Activated T-cell treated with anti-CD3 and anti-CD28 coated beads, Interleukin-2, amount 50 U/mL, for 24 hours (primary cell): Measurements from ENCODE around the gene MYEOV.

Source experiments
- DNase-seq: peaks from one replicate; pipeline ENCODE4 v3.0.0-alpha.2; 2020
- H3K27ac Mint-ChIP-seq: 2 replicates; pipeline ENCODE4 v1.8.0; 2020; ENCODE audit warnings: mild to moderate bottlenecking, mixed read lengths
- H3K27me3 Mint-ChIP-seq: 2 replicates; pipeline ENCODE4 v1.8.0; 2020; ENCODE audit warnings: mixed read lengths
- H3K36me3 Mint-ChIP-seq: 2 replicates; pipeline ENCODE4 v1.8.0; 2020; ENCODE audit warnings: low read depth, mixed read lengths
- H3K4me1 Mint-ChIP-seq: 2 replicates; pipeline ENCODE4 v1.8.0; 2020; ENCODE audit warnings: low read depth, mixed read lengths
- H3K4me3 Mint-ChIP-seq: 2 replicates; pipeline ENCODE4 v1.8.0; 2020; ENCODE audit warnings: mild to moderate bottlenecking, moderate library complexity, mixed read lengths
- H3K9me3 Mint-ChIP-seq: 2 replicates; pipeline ENCODE4 v1.8.0; 2020; ENCODE audit warnings: mixed read lengths

The MYEOV gene

GRCh38 chr11:69300120-69301060 is 6.4 kb downstream of the MYEOV start:
- H3K27me3 Mint-ChIP-seq: peaks cover 6% of the 10 kb centered on the region
- H3K27ac Mint-ChIP-seq: no peak overlapping the region
- no peak overlapping the region for H3K4me3 Mint-ChIP-seq
- DNase-seq: no peak
- peaks cover 62% of the 10 kb centered on the region for H3K4me1 Mint-ChIP-seq
- H3K9me3 Mint-ChIP-seq: no peaks in the 10 kb centered on the region
- H3K36me3 Mint-ChIP-seq: no peaks in the 10 kb centered on the region

DNA sequence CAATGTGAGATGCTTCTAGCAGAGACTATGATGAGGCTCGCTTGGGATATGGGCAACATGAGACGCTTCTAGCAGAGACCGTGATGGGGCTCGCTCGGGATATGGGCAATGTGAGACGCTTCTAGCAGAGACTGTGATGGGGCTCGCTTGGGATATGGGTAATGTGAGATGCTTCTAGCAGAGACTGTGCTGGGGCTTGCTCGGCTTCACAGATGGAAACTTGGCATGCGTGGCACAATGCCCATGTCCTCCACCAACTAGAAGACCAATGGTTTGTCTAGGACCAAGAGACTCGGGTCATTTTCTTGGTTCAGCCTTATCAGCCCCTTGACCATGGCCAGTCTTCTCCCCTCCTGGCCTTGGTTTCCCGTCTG is 7.1 kb downstream of the MYEOV start:
- Mint-ChIP-seq H3K4me1 (peaks cover 55% of the 10 kb centered on the region), H3K27me3 (peaks cover 6% of the 10 kb centered on the region), H3K36me3 (no peaks in the 10 kb centered on the region), H3K9me3 (no peaks in the 10 kb centered on the region), H3K4me3 (no peak overlapping the region), H3K27ac (no peak overlapping the region)
- DNase-seq: no peak

- peak overlapping the region; percentile 9 for H3K27ac Mint-ChIP-seq
- H3K4me1 Mint-ChIP-seq: peaks cover 49% of the 10 kb centered on the region
- H3K9me3 Mint-ChIP-seq: no peaks in the 10 kb centered on the region
- H3K27me3 Mint-ChIP-seq: peaks cover 6% of the 10 kb centered on the region
- H3K4me3 Mint-ChIP-seq: no peak overlapping the region
- DNase-seq: peak; percentile 65
- no peaks in the 10 kb centered on the region for H3K36me3 Mint-ChIP-seq
Measured at GRCh38 chr11:69301455-69302401, 7.8 kb downstream of the MYEOV start.

- DNase-seq: no peak
- Mint-ChIP-seq H3K4me3 (no peak overlapping the region), H3K36me3 (no peaks in the 10 kb centered on the region), H3K27ac (no peak overlapping the region), H3K9me3 (no peaks in the 10 kb centered on the region), H3K27me3 (peaks cover 6% of the 10 kb centered on the region), H3K4me1 (peaks cover 41% of the 10 kb centered on the region)
Measured at GRCh38 chr11:69302447-69303020, 8.6 kb downstream of the MYEOV start.

DNA sequence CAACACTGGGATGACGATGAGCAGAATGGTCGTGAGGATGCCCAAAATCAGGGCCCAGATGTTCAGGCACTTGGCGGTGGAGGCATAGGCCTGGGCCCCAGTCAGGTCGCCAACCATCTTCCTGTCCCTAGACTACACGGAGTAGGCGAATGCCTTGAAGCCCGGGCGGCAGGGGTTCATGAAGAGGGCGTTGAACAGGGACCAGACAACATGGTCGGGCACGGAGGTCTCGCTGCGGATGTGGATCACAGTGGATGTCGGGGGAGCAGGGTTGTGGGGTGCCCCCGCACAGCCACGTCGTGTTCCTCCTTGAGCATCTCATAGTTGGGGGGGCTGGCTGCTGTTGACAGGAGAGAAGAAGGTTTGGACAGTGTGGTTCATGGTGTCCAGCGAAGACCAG is 9.5 kb downstream of the MYEOV start:
- Mint-ChIP-seq H3K27ac (no peak overlapping the region), H3K4me1 (peaks cover 32% of the 10 kb centered on the region), H3K36me3 (no peaks in the 10 kb centered on the region), H3K27me3 (peaks cover 6% of the 10 kb centered on the region), H3K9me3 (no peaks in the 10 kb centered on the region), H3K4me3 (no peak overlapping the region)
- DNase-seq: no peak

DNA sequence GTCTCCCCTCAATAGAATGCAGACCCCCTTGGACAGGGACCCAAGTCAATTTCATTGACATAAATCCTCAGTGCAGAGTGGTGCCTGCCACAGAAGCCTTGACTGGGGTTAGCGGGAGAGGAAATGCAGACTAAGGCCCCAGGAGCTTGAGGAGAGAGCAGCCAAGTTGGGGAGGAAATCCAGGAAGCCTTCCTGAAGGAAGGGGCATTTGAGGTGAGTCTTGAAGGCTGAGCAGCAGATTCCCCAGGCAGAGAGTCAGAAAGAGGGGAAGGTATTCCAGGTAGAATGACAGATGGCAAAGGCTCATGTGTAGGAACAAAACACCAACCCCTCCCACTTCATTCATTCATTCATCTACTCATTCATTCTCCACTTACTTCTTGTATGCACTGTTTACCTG is 10.3 kb downstream of the MYEOV start:
- H3K4me3 Mint-ChIP-seq: no peak overlapping the region
- no peak overlapping the region for H3K27ac Mint-ChIP-seq
- H3K9me3 Mint-ChIP-seq: no peaks in the 10 kb centered on the region
- DNase-seq: no peak
- peaks cover 25% of the 10 kb centered on the region for H3K4me1 Mint-ChIP-seq
- peaks cover 4% of the 10 kb centered on the region for H3K27me3 Mint-ChIP-seq
- H3K36me3 Mint-ChIP-seq: no peaks in the 10 kb centered on the region

DNA sequence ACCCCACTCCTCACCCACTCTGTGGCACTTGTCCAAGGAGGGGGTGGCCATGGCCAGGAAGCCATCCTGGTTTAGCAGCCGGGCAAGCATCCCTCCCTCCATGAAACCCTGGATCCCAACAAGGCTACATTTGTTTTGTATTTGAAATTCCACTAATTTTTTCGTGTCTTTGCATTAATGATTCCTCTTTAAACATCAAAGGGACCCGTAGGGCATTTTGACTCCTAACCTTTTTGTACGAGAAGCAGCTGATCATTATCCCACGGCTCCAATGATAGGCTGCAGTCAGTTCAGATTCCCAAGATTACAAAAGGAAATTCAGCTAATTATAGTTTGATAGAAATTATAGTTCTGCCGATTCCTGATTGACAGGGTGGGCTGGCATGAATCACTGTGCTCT is 10.7 kb downstream of the MYEOV start:
- no peak for DNase-seq
- Mint-ChIP-seq H3K27me3 (no peaks in the 10 kb centered on the region), H3K27ac (no peak overlapping the region), H3K4me3 (no peak overlapping the region), H3K4me1 (peaks cover 24% of the 10 kb centered on the region), H3K36me3 (no peaks in the 10 kb centered on the region), H3K9me3 (no peaks in the 10 kb centered on the region)

DNA sequence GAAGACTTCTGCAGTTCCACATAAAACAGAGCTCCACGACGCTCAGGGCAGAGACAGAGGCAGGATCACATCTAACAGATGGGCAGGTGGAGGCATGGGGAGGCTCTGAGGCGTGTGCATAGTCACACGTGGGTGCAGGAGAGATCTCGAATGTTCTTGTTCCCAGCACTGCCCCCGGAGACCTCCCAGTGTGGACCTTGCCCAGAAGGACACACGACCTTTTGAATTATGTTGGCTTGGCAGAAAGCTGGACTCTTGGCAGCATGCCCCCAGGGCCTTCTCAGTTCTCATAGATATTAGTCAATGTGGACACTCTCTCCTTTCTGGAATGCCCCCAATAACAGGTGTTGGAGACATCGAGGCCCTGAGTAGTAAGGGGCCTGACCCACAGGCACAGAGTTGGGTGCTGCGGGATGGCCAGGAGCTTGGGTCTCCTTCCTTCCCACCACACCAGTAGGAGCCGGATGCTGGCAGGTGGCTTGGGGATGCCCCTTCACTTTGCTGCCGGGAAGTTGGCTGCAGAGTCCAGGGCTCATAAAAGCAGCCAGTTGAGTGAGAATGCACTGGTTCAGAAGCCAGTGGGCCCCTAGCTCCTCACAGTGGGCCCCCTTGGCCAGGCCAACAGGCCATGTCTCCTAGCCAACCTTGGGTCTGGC is 12.1 kb downstream of the MYEOV start:
- DNase-seq: no peak
- Mint-ChIP-seq H3K27me3 (no peaks in the 10 kb centered on the region), H3K36me3 (no peaks in the 10 kb centered on the region), H3K4me1 (peaks cover 28% of the 10 kb centered on the region), H3K9me3 (no peaks in the 10 kb centered on the region), H3K4me3 (no peak overlapping the region), H3K27ac (no peak overlapping the region)

GRCh38 chr11:69306821-69307220 is 12.9 kb downstream of the MYEOV start:
- no peak for DNase-seq
- Mint-ChIP-seq H3K9me3 (no peaks in the 10 kb centered on the region), H3K36me3 (no peaks in the 10 kb centered on the region), H3K4me3 (no peak overlapping the region), H3K4me1 (peaks cover 28% of the 10 kb centered on the region), H3K27me3 (no peaks in the 10 kb centered on the region), H3K27ac (no peak overlapping the region)

GRCh38 chr11:69307421-69307820 is 13.5 kb downstream of the MYEOV start:
- Mint-ChIP-seq H3K27ac (no peak overlapping the region), H3K27me3 (no peaks in the 10 kb centered on the region), H3K36me3 (no peaks in the 10 kb centered on the region), H3K9me3 (no peaks in the 10 kb centered on the region), H3K4me3 (no peak overlapping the region), H3K4me1 (peaks cover 28% of the 10 kb centered on the region)
- no peak for DNase-seq

GRCh38 chr11:69307871-69308431 is 14.0 kb downstream of the MYEOV start:
- Mint-ChIP-seq H3K27me3 (no peaks in the 10 kb centered on the region), H3K36me3 (no peaks in the 10 kb centered on the region), H3K4me1 (peaks cover 31% of the 10 kb centered on the region), H3K27ac (no peak overlapping the region), H3K4me3 (no peak overlapping the region), H3K9me3 (no peaks in the 10 kb centered on the region)
- DNase-seq: no peak

DNA sequence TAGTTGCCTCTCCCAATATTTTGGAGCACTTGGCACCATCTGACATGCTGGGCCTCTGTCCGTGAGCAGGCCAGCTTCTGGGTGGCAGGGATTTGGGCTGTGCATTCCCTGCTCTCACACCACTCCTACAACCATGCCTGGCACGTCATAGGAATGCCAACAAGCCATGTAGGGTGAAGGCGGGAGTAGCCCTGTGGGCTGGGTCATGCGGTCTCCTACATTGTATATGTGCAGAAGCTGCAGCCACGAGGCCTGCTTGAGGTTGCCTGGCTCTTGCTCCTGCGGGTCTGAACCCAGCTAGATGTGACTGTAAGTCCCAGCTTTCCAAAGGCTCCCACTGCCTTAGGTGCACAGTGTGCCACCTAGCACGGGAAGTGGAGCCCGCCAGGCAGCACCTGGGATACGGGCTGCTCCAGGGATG is 14.5 kb downstream of the MYEOV start:
- Mint-ChIP-seq H3K27ac (no peak overlapping the region), H3K27me3 (no peaks in the 10 kb centered on the region), H3K4me1 (peaks cover 31% of the 10 kb centered on the region), H3K4me3 (no peak overlapping the region), H3K36me3 (no peaks in the 10 kb centered on the region), H3K9me3 (no peaks in the 10 kb centered on the region)
- no peak for DNase-seq

- H3K27ac Mint-ChIP-seq: no peak overlapping the region
Measured at GRCh38 chr11:69308936-69309615, 15.1 kb downstream of the MYEOV start.

More at GRCh38 chr11:69308936-69309615, 15.1 kb downstream of the MYEOV start:
- Mint-ChIP-seq H3K36me3 (no peaks in the 10 kb centered on the region), H3K9me3 (no peaks in the 10 kb centered on the region), H3K4me3 (no peak overlapping the region), H3K4me1 (peaks cover 31% of the 10 kb centered on the region), H3K27me3 (no peaks in the 10 kb centered on the region)
- DNase-seq: no peak
